Keratinocyte (primary cell): ENCODE measurements around the gene GHRHR. TPM values are rescaled to one million over a fixed set of nuclear protein-coding genes. Genes with fewer than 3 reads are reported as not detected.
A peak's percentile ranks its signal among the peaks of the same experiment; 100 is the strongest.

Experiments used
- DNase-seq: peaks from one replicate; pipeline ENCODE4 v3.0.0-alpha.2; 2011; ENCODE audit warnings: low read depth, missing footprints, low spot score
- FAIRE-seq: peaks from 2 replicates; lab custom pipeline; 2011; peaks lifted over from hg19 to GRCh38; lab: Jason Lieb, UNC
- H2AFZ ChIP-seq: 2 replicates; pipeline ENCODE4 v1.6.0; 2012; ENCODE audit warnings: low read length, control low read depth, inconsistent platforms; ENCODE audit not compliant: control insufficient read depth
- H3K27ac ChIP-seq: 2 replicates; pipeline ENCODE4 v1.5.1; 2011; ENCODE audit warnings: low read length; ENCODE audit not compliant: control insufficient read depth, insufficient read depth
- H3K27me3 ChIP-seq: 3 replicates; pipeline ENCODE4 v1.6.0; 2011; ENCODE audit warnings: low read length; ENCODE audit not compliant: control insufficient read depth, insufficient read depth; ENCODE audit errors: extremely low read depth
- H3K36me3 ChIP-seq, 2 experiments: 2 replicates in 1 of 2; 3 replicates in 1 of 2; pipeline ENCODE4 v1.5.1; 2011; ENCODE audit warnings: low read length in 2 of 2, mild to moderate bottlenecking in 1 of 2; ENCODE audit not compliant: control insufficient read depth in 2 of 2, insufficient read depth in 2 of 2; ENCODE audit errors: extremely low read depth in 1 of 2
- H3K4me1 ChIP-seq: 3 replicates; pipeline ENCODE4 v1.5.1; 2011; ENCODE audit warnings: low read length; ENCODE audit not compliant: control insufficient read depth, insufficient read depth; ENCODE audit errors: extremely low read depth
- H3K4me2 ChIP-seq: 3 replicates; pipeline ENCODE4 v1.6.0; 2011; ENCODE audit warnings: low read depth, low read length; ENCODE audit not compliant: control insufficient read depth, insufficient read depth; ENCODE audit errors: extremely low read depth
- H3K4me3 ChIP-seq, 3 experiments: fragments of 200-600 bp in 1 of 3; sonication (generic) in 1 of 3; 2 replicates in 2 of 3; 3 replicates in 1 of 3; pipeline ENCODE4 v1.5.1; 2011 to 2016; ENCODE audit warnings: low read length in 3 of 3, mild to moderate bottlenecking in 3 of 3, control low read depth in 2 of 3, inconsistent platforms in 1 of 3, low read depth in 1 of 3, mixed read lengths in 1 of 3, mixed run types in 1 of 3, moderate library complexity in 1 of 3; ENCODE audit not compliant: control insufficient read depth in 2 of 3, insufficient read depth in 2 of 3; ENCODE audit errors: extremely low read depth in 1 of 3
- H3K79me2 ChIP-seq: 2 replicates; pipeline ENCODE4 v1.6.0; 2012; ENCODE audit warnings: low read length; ENCODE audit not compliant: control insufficient read depth, insufficient read depth
- H3K9ac ChIP-seq: 3 replicates; pipeline ENCODE4 v1.6.0; 2011; ENCODE audit warnings: low read length; ENCODE audit not compliant: control insufficient read depth, insufficient read depth; ENCODE audit errors: extremely low read depth
- H3K9me1 ChIP-seq: 3 replicates; pipeline ENCODE4 v1.6.0; 2011; ENCODE audit warnings: low read length; ENCODE audit not compliant: control insufficient read depth, insufficient read depth; ENCODE audit errors: extremely low read depth
- H3K9me3 ChIP-seq: 2 replicates; pipeline ENCODE4 v1.5.1; 2012; ENCODE audit warnings: low read depth, low read length; ENCODE audit not compliant: control insufficient read depth
- H4K20me1 ChIP-seq: 3 replicates; pipeline ENCODE4 v1.6.0; 2011; ENCODE audit warnings: low read length; ENCODE audit not compliant: control insufficient read depth, insufficient read depth; ENCODE audit errors: extremely low read depth
- CTCF ChIP-seq, 3 experiments: IDR thresholded peaks in 1 of 3; conservative IDR thresholded peaks in 1 of 3; optimal IDR thresholded peaks in 1 of 3; 2 replicates in 2 of 3; 3 replicates in 1 of 3; pipeline versions ENCODE3 to v1.5.1; 2011; ENCODE audit warnings: low read length in 3 of 3, mild to moderate bottlenecking in 3 of 3, moderate library complexity in 2 of 3, control low read depth in 1 of 3, inconsistent platforms in 1 of 3; ENCODE audit not compliant: insufficient read depth in 2 of 3; ENCODE audit errors: extremely low read depth in 1 of 3
- EZH2 ChIP-seq: IDR thresholded peaks from one replicate; pipeline ENCODE4 v1.6.1; 2012; ENCODE audit warnings: inconsistent platforms, mild to moderate bottlenecking, low read length, moderate library complexity
- dilution Hi-C: fragments of 300-500 bp; cut with MboI; formaldehyde crosslinking; loops from one replicate; pipeline ENCODE4 v1.7.0; 2020; ENCODE audit warnings: low sequenced_read_pairs; ENCODE audit not compliant: extremely low pct_ligation_motif_present
- polyA plus RNA-seq, 5 experiments: library from polyadenylated mRNA; depleted of rRNA in 3 of 5; stranded (reverse) in 3 of 5; stranded (forward) in 1 of 5; unstranded in 1 of 5; fragments of >200 nt; gene quantifications; 1 replicate in 1 of 5; 2 replicates in 3 of 5; 3 replicates in 1 of 5; pipeline versions ENCODE4 v1.2.1 to v1.2.3, GENCODE V29; 2011 to 2012; ENCODE audit warnings: missing spikeins in 2 of 5, low read depth in 1 of 5, low replicate concordance in 1 of 5

The GHRHR gene
- polyA plus RNA-seq, 1 donor (not counting 4 experiments of a cell fraction or from before 2014, with no cell fraction given), result not detected

GRCh38 chr7:30992414-30992813 lies 28.7 kb downstream of the GHRHR start:
- H3K9me3 ChIP-seq, result no peaks in the 10 kb centered on the region
- no peaks in the 10 kb centered on the region for H3K9me1 ChIP-seq
- H3K4me2 ChIP-seq, result peak overlapping the region; percentile 20
- H3K27me3 ChIP-seq, result no peaks in the 10 kb centered on the region
- peak overlapping the region; percentile 39 for H3K9ac ChIP-seq
- dilution Hi-C loops, result loop anchor here (25.0 kb wide), 1 partner anchor 120 kb away; no protein-coding TSS in a partner anchor
- peak overlapping the region; percentile 39 for H3K27ac ChIP-seq
- peak overlapping the region; percentile 76 for H2AFZ ChIP-seq
- no peak for TF ChIP-seq EZH2
- no peak for TF ChIP-seq CTCF (optimal IDR thresholded peaks at IDR 0.05 in 1 of 3, IDR thresholded peaks at IDR 0.05 in 1 of 3, conservative IDR thresholded peaks at IDR 0.05 in 1 of 3; ENCODE audit: extremely low read depth in 1 of 3, insufficient read depth in 2 of 3, low read length in 3 of 3)
- DNase-seq, result peak; percentile 62
- H3K4me3 ChIP-seq, result no peak overlapping the region
- H3K4me1 ChIP-seq, result peaks cover 13% of the 10 kb centered on the region
- FAIRE-seq, result peak; percentile 13
- no peaks in the 10 kb centered on the region for H4K20me1 ChIP-seq
- no peaks in the 10 kb centered on the region for H3K79me2 ChIP-seq
- H3K36me3 ChIP-seq, result no peaks in the 10 kb centered on the region

GRCh38 chr7:30994206-30995100 lies 30.7 kb downstream of the GHRHR start:
- no peak for DNase-seq
- Histone ChIP-seq H3K4me1 (peaks cover 13% of the 10 kb centered on the region), H3K9me1 (no peaks in the 10 kb centered on the region), H3K9ac (no peak overlapping the region), H3K27ac (no peak overlapping the region), H3K36me3 (no peaks in the 10 kb centered on the region), H4K20me1 (no peaks in the 10 kb centered on the region), H3K27me3 (no peaks in the 10 kb centered on the region), H3K4me3 (no peak overlapping the region), H3K4me2 (no peak overlapping the region), H2AFZ (no peak overlapping the region), H3K9me3 (no peaks in the 10 kb centered on the region), H3K79me2 (no peaks in the 10 kb centered on the region)
- no peak for TF ChIP-seq CTCF (optimal IDR thresholded peaks at IDR 0.05 in 1 of 3, IDR thresholded peaks at IDR 0.05 in 1 of 3, conservative IDR thresholded peaks at IDR 0.05 in 1 of 3; ENCODE audit: extremely low read depth in 1 of 3, insufficient read depth in 2 of 3, low read length in 3 of 3)
- no peak for TF ChIP-seq EZH2
- dilution Hi-C loops, result loop anchor here (25.0 kb wide), 1 partner anchor 118 kb away; no protein-coding TSS in a partner anchor
- FAIRE-seq, result no peak
